IMR-90 (cell line): ENCODE measurements around the gene C5AR1. TPM values are rescaled to one million over a fixed set of nuclear protein-coding genes. Genes with fewer than 3 reads are reported as not detected.
A peak's percentile ranks its signal among the peaks of the same experiment; 100 is the strongest.

ENCODE experiments used
- ATAC-seq: fragments of 200-7000 bp; cut with Tn5 transposase; 2 replicates; pipeline ENCODE4 v1.9.1; 2020; ENCODE audit warnings: low read depth, mild to moderate bottlenecking, moderate library complexity
- BruUV-seq: library from RNA; stranded (reverse); fragments of 400-500 nt; replicated peaks from 2 replicates; lab custom pipeline; 2021; lab: Mats Ljungman, UMichigan
- CTCF ChIA-PET: fragments of 300-600 bp; formaldehyde crosslinking; extraction: SDS; loops from one replicate; lab custom pipeline; 2021; ENCODE audit warnings: antibody characterized with exemption; lab: Yijun Ruan, JAX
- POLR2A ChIA-PET: fragments of 300-600 bp; sonication (Branson Sonifier 250); formaldehyde crosslinking; loops from one replicate; lab custom pipeline; 2022; ENCODE audit warnings: antibody characterized with exemption; ENCODE audit not compliant: unreplicated experiment; lab: Charles Lee
- DNase-seq: peaks from one replicate; pipeline ENCODE4 v3.0.0; 2013
- H2AFZ ChIP-seq: replicated peaks from 2 replicates; pipeline ENCODE3; 2013; ENCODE audit warnings: low read length, mild to moderate bottlenecking; ENCODE audit not compliant: poor library complexity
- H2AK5ac ChIP-seq: 2 replicates; pipeline ENCODE4 v1.6.1; 2013; ENCODE audit warnings: low read depth, low read length, inconsistent platforms
- H2AK9ac ChIP-seq: replicated peaks from 2 replicates; pipeline ENCODE3; 2013; ENCODE audit warnings: mild to moderate bottlenecking, low read depth, low read length, moderate library complexity; ENCODE audit not compliant: poor library complexity
- H2BK120ac ChIP-seq: 2 replicates; pipeline ENCODE4 v1.6.1; 2013; ENCODE audit warnings: low read depth, low read length, inconsistent platforms
- H2BK15ac ChIP-seq: 3 replicates; pipeline ENCODE4 v1.6.1; 2013; ENCODE audit warnings: low read depth, low read length, inconsistent platforms
- H2BK20ac ChIP-seq: 2 replicates; pipeline ENCODE4 v1.6.1; 2013; ENCODE audit warnings: low read depth, mild to moderate bottlenecking, inconsistent platforms, low read length, moderate library complexity
- H2BK5ac ChIP-seq: 2 replicates; pipeline ENCODE4 v1.6.1; 2013; ENCODE audit warnings: mild to moderate bottlenecking, low read depth, low read length, inconsistent platforms; ENCODE audit not compliant: poor library complexity, severe bottlenecking
- H3K14ac ChIP-seq: replicated peaks from 2 replicates; pipeline ENCODE4 v1.6.1; 2013; ENCODE audit warnings: low read depth, low read length, inconsistent platforms
- H3K18ac ChIP-seq: 2 replicates; pipeline ENCODE4 v1.6.1; 2013; ENCODE audit warnings: low read depth, low read length, control low read depth
- H3K23ac ChIP-seq: 2 replicates; pipeline ENCODE4 v1.6.1; 2013; ENCODE audit warnings: low read depth, low read length, inconsistent platforms
- H3K27ac ChIP-seq: 2 replicates; pipeline ENCODE4 v1.5.1; 2013; ENCODE audit warnings: mild to moderate bottlenecking, control low read depth, low read length; ENCODE audit not compliant: insufficient read depth
- H3K27me3 ChIP-seq: 2 replicates; pipeline ENCODE4 v1.6.1; 2013; ENCODE audit warnings: low read length; ENCODE audit not compliant: control insufficient read depth, insufficient read depth
- H3K36me3 ChIP-seq: 2 replicates; pipeline ENCODE4 v1.6.1; 2013; ENCODE audit warnings: low read length, mixed read lengths; ENCODE audit not compliant: control insufficient read depth, insufficient read depth
- H3K4ac ChIP-seq: 2 replicates; pipeline ENCODE4 v1.6.1; 2013; ENCODE audit warnings: low read depth, low read length, inconsistent platforms
- H3K4me1 ChIP-seq: 2 replicates; pipeline ENCODE4 v1.6.1; 2013; ENCODE audit warnings: low read length, mixed read lengths; ENCODE audit not compliant: control insufficient read depth, insufficient read depth
- H3K4me2 ChIP-seq: 2 replicates; pipeline ENCODE4 v1.6.1; 2013; ENCODE audit warnings: low read depth, mild to moderate bottlenecking, control low read depth, low read length, moderate library complexity
- H3K4me3 ChIP-seq: 2 replicates; pipeline ENCODE4 v1.5.1; 2013; ENCODE audit warnings: low read depth, mild to moderate bottlenecking, control low read depth, low read length, moderate library complexity; ENCODE audit not compliant: insufficient read depth
- H3K56ac ChIP-seq: 2 replicates; pipeline ENCODE4 v1.6.1; 2013; ENCODE audit warnings: low read length, inconsistent platforms; ENCODE audit not compliant: insufficient read depth; ENCODE audit errors: extremely low read depth
- H3K79me1 ChIP-seq, 2 experiments: 2 replicates each; pipeline ENCODE4 v1.6.1; 2013; ENCODE audit warnings: low read length in 2 of 2, inconsistent platforms in 1 of 2, low read depth in 1 of 2
- H3K9ac ChIP-seq: 2 replicates; pipeline ENCODE4 v1.6.1; 2013; ENCODE audit warnings: low read depth, low read length, control low read depth
- H3K9me1 ChIP-seq: 2 replicates; pipeline ENCODE4 v1.6.1; 2013; ENCODE audit warnings: low read length, inconsistent platforms; ENCODE audit not compliant: insufficient read depth
- H3K9me3 ChIP-seq: 2 replicates; pipeline ENCODE4 v1.6.1; 2013; ENCODE audit warnings: low read length; ENCODE audit not compliant: control insufficient read depth, insufficient read depth
- H4K20me1 ChIP-seq: 2 replicates; pipeline ENCODE4 v1.6.1; 2013; ENCODE audit warnings: low read length, inconsistent platforms; ENCODE audit not compliant: insufficient read depth
- H4K5ac ChIP-seq: 2 replicates; pipeline ENCODE4 v1.6.1; 2013; ENCODE audit warnings: mild to moderate bottlenecking, low read depth, low read length, control low read depth
- H4K8ac ChIP-seq, 2 experiments: 2 replicates each; pipeline ENCODE4 v1.6.1; 2013; ENCODE audit warnings: low read depth in 2 of 2, low read length in 2 of 2, control low read depth in 1 of 2, inconsistent platforms in 1 of 2
- H4K91ac ChIP-seq: 2 replicates; pipeline ENCODE4 v1.6.1; 2013; ENCODE audit warnings: low read depth, low read length, inconsistent platforms; ENCODE audit not compliant: insufficient read depth
- BHLHE40 ChIP-seq: fragments of 150-350 bp; IDR thresholded peaks from 2 replicates; pipeline ENCODE4 v1.6.1; 2016; ENCODE audit warnings: mild to moderate bottlenecking, low read depth, low read length
- ELK1 ChIP-seq: fragments of 150-350 bp; IDR thresholded peaks from 2 replicates; pipeline ENCODE4 v1.6.1; 2016; ENCODE audit warnings: low read depth, mild to moderate bottlenecking, low read length, moderate library complexity, borderline replicate concordance
- FOS ChIP-seq: fragments of 150-350 bp; IDR thresholded peaks from 2 replicates; pipeline ENCODE4 v1.6.1; 2016; ENCODE audit warnings: low read depth, low read length
- MAFK ChIP-seq: IDR thresholded peaks from 2 replicates; pipeline ENCODE4 v1.6.1; 2012; ENCODE audit warnings: low read depth, low read length, improper control_type of control experiment
- MXI1 ChIP-seq: IDR thresholded peaks from 2 replicates; pipeline ENCODE4 v1.6.1; 2012; ENCODE audit warnings: low read depth, mild to moderate bottlenecking, low read length, moderate library complexity, borderline replicate concordance
- NFE2L2 ChIP-seq: fragments of 150-350 bp; IDR thresholded peaks from 2 replicates; pipeline ENCODE4 v1.6.1; 2016; ENCODE audit warnings: low read depth, mild to moderate bottlenecking, low read length
- POLR2A ChIP-seq: IDR thresholded peaks from 2 replicates; pipeline ENCODE4 v1.6.1; 2012; ENCODE audit warnings: mild to moderate bottlenecking, low read depth, low read length
- RAD21 ChIP-seq: IDR thresholded peaks from 2 replicates; pipeline ENCODE4 v1.6.1; 2012; ENCODE audit warnings: low read length, improper control_type of control experiment
- RCOR1 ChIP-seq: IDR thresholded peaks from 2 replicates; pipeline ENCODE4 v1.6.1; 2012; ENCODE audit warnings: mild to moderate bottlenecking, low read length, improper control_type of control experiment; ENCODE audit not compliant: insufficient replicate concordance
- RFX5 ChIP-seq: IDR thresholded peaks from 2 replicates; pipeline ENCODE4 v1.8.0; 2012; ENCODE audit warnings: low read depth, mild to moderate bottlenecking, low read length, moderate library complexity
- WGBS, 2 experiments: methylation state at CpG; one replicate each; pipeline versions ENCODE4 v1.1.5 to v1.1.7; 2013; ENCODE audit warnings: missing lambda C conversion rate in 2 of 2; ENCODE audit not compliant: insufficient read length in 1 of 2; ENCODE audit errors: extremely low coverage in 2 of 2; 5-methylcytosine and 5-hydroxymethylcytosine counted together
- dilution Hi-C: fragments of 300-500 bp; cut with HindIII; formaldehyde crosslinking; loops from one replicate; pipeline ENCODE4 v1.14.3; 2018; ENCODE audit warnings: low sequenced_read_pairs; ENCODE audit not compliant: unreplicated experiment
- in situ Hi-C: fragments of 300-500 bp; cut with MboI; formaldehyde crosslinking; loops from 3 replicates; pipeline ENCODE4 v1.14.3; 2019; ENCODE audit warnings: low sequenced_read_pairs, inconsistent platforms, mixed read lengths
- intact Hi-C: fragments of 100-400 bp; cut with micrococcal nuclease; formaldehyde crosslinking; loops from 2 replicates; pipeline ENCODE4 v1.10.0; 2022
- polyA plus RNA-seq, 3 experiments: library from polyadenylated mRNA; depleted of rRNA; stranded (reverse); fragments of >200 nt; gene quantifications; 2 replicates each; pipeline ENCODE4 v1.2.3, GENCODE V29; 2012; ENCODE audit warnings: low replicate concordance in 1 of 3
- total RNA-seq: library from RNA; depleted of rRNA; stranded (reverse); fragments of >200 nt; gene quantifications from 2 replicates; pipeline ENCODE4 v1.2.3, GENCODE V29; 2012
- TF ChIP-seq, protein P1 (sequence below): fragments of 150-350 bp; IDR thresholded peaks from 2 replicates; pipeline ENCODE4 v1.6.1; 2017; ENCODE audit warnings: mild to moderate bottlenecking, antibody characterized with exemption, low read length, low read depth
- TF ChIP-seq, protein P2 (sequence below): conservative IDR thresholded peaks from 2 replicates; pipeline ENCODE4 v1.5.1; 2012; ENCODE audit warnings: mild to moderate bottlenecking, low read depth, low read length, improper control_type of control experiment

Gene C5AR1
- total and polyA plus RNA-seq, 2 of the 4 experiments (the other 2 are of a cell fraction): under 0.01 to 1.0 TPM

- Histone ChIP-seq H3K56ac (no peak overlapping the region), H3K9ac (no peak overlapping the region), H3K14ac (no peak overlapping the region), H2AFZ (no peak overlapping the region), H4K91ac (no peak overlapping the region), H3K4me2 (no peak overlapping the region), H4K5ac (no peak overlapping the region), H2BK5ac (no peak overlapping the region), H3K27ac (no peak overlapping the region), H2AK5ac (no peak overlapping the region), H2BK20ac (no peak overlapping the region), H4K8ac (no peak overlapping the region), H2BK15ac (no peak overlapping the region), H3K4me3 (no peak overlapping the region), H3K4ac (no peak overlapping the region), H2BK120ac (no peak overlapping the region), H3K36me3 (peaks cover 32% of the 10 kb centered on the region), H3K79me1 (peaks cover 46 to 49% of the 10 kb centered on the region in 2 experiments), H2AK9ac (no peak overlapping the region), H3K27me3 (no peaks in the 10 kb centered on the region), H3K4me1 (no peaks in the 10 kb centered on the region; the same call in 1 of the 2 replicates), H4K20me1 (no peaks in the 10 kb centered on the region; the same call in 1 of the 2 replicates), H3K18ac (no peak overlapping the region), H3K9me3 (no peaks in the 10 kb centered on the region), H3K9me1 (peaks cover 3% of the 10 kb centered on the region; the same call in 1 of the 2 replicates), H3K23ac (no peak overlapping the region)
- in situ Hi-C loops: no loop called here
- intact Hi-C loops: no loop called here
- dilution Hi-C loops: no loop called here
- no CpG with 5 or more reads among the region's 3 CpGs for WGBS, 2 experiments
- DNase-seq (peak; percentile 27), ATAC-seq (no peak)
- ChIA-PET CTCF (no interaction called here), POLR2A (no interaction called here)
- TF ChIP-seq RCOR1 (no peak), FOS (no peak), RAD21 (no peak), ELK1 (no peak), MAFK (no peak), POLR2A (no peak), BHLHE40 (no peak), NFE2L2 (no peak), MXI1 (no peak), RFX5 (peak; percentile 92)
- TF ChIP-seq, protein P1, sequence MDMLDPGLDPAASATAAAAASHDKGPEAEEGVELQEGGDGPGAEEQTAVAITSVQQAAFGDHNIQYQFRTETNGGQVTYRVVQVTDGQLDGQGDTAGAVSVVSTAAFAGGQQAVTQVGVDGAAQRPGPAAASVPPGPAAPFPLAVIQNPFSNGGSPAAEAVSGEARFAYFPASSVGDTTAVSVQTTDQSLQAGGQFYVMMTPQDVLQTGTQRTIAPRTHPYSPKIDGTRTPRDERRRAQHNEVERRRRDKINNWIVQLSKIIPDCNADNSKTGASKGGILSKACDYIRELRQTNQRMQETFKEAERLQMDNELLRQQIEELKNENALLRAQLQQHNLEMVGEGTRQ: peak; percentile 81
- TF ChIP-seq, protein P2, sequence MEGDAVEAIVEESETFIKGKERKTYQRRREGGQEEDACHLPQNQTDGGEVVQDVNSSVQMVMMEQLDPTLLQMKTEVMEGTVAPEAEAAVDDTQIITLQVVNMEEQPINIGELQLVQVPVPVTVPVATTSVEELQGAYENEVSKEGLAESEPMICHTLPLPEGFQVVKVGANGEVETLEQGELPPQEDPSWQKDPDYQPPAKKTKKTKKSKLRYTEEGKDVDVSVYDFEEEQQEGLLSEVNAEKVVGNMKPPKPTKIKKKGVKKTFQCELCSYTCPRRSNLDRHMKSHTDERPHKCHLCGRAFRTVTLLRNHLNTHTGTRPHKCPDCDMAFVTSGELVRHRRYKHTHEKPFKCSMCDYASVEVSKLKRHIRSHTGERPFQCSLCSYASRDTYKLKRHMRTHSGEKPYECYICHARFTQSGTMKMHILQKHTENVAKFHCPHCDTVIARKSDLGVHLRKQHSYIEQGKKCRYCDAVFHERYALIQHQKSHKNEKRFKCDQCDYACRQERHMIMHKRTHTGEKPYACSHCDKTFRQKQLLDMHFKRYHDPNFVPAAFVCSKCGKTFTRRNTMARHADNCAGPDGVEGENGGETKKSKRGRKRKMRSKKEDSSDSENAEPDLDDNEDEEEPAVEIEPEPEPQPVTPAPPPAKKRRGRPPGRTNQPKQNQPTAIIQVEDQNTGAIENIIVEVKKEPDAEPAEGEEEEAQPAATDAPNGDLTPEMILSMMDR: no peak
- no TSS peak for BruUV-seq
Measured at GRCh38 chr19:47351548-47351947, 41.9 kb downstream of the C5AR1 start.
